ENCODE results near the gene RIPOR3. TPM values are rescaled to one million over a fixed set of nuclear protein-coding genes. Genes with fewer than 3 reads are reported as not detected.

RIPOR3 gene
- polyA plus RNA-seq, 3 donors: 5.4 to 10.8 (median 5.5) TPM

- DNase-seq (ENCODE audit: extremely low read depth in 1 of 11, low read depth in 9 of 11, low spot score in 4 of 11): no peak
Observed at GRCh38 chr20:50585214-50585613, 106.1 kb downstream of the RIPOR3 start.

GRCh38 chr20:50584687-50585086, 106.7 kb downstream of the RIPOR3 start:
- no peak for DNase-seq (ENCODE audit: extremely low read depth in 1 of 11, low read depth in 9 of 11, low spot score in 4 of 11)

- DNase-seq (ENCODE audit: extremely low read depth in 1 of 11, low read depth in 9 of 11, low spot score in 4 of 11): no peak
Observed at GRCh38 chr20:50583442-50584150, 107.7 kb downstream of the RIPOR3 start.

GRCh38 chr20:50582591-50583234, 108.6 kb downstream of the RIPOR3 start:
- DNase-seq (ENCODE audit: extremely low read depth in 1 of 11, low read depth in 9 of 11, low spot score in 4 of 11): no peak

- no peak for DNase-seq (ENCODE audit: extremely low read depth in 1 of 11, low read depth in 9 of 11, low spot score in 4 of 11)
Observed at GRCh38 chr20:50582092-50582491, 109.2 kb downstream of the RIPOR3 start.

- no peak for DNase-seq (ENCODE audit: extremely low read depth in 1 of 11, low read depth in 9 of 11, low spot score in 4 of 11)
Observed at GRCh38 chr20:50580842-50581544, 110.3 kb downstream of the RIPOR3 start.

- peak in 2 of 11 donors; percentile 36 to 43 for DNase-seq (ENCODE audit: extremely low read depth in 1 of 11, low read depth in 9 of 11, low spot score in 4 of 11)
Observed at GRCh38 chr20:50580016-50580747, 111.2 kb downstream of the RIPOR3 start.

GRCh38 chr20:50579511-50579910, 111.8 kb downstream of the RIPOR3 start:
- DNase-seq (ENCODE audit: extremely low read depth in 1 of 11, low read depth in 9 of 11, low spot score in 4 of 11): no peak

GRCh38 chr20:50578778-50579165, 112.6 kb downstream of the RIPOR3 start:
- DNase-seq (ENCODE audit: extremely low read depth in 1 of 11, low read depth in 9 of 11, low spot score in 4 of 11): no peak

GRCh38 chr20:50578061-50578777, 113.1 kb downstream of the RIPOR3 start:
- DNase-seq (ENCODE audit: extremely low read depth in 1 of 11, low read depth in 9 of 11, low spot score in 4 of 11): no peak

GRCh38 chr20:50577175-50578018, 113.9 kb downstream of the RIPOR3 start:
- no peak for DNase-seq (ENCODE audit: extremely low read depth in 1 of 11, low read depth in 9 of 11, low spot score in 4 of 11)

GRCh38 chr20:50575865-50576720, 115.2 kb downstream of the RIPOR3 start:
- peak in 1 of 11 donors; percentile 35 for DNase-seq (ENCODE audit: extremely low read depth in 1 of 11, low read depth in 9 of 11, low spot score in 4 of 11)

GRCh38 chr20:50574586-50574985, 116.8 kb downstream of the RIPOR3 start:
- DNase-seq (ENCODE audit: extremely low read depth in 1 of 11, low read depth in 9 of 11, low spot score in 4 of 11): no peak

GRCh38 chr20:50574108-50574507, 117.2 kb downstream of the RIPOR3 start:
- no peak for DNase-seq (ENCODE audit: extremely low read depth in 1 of 11, low read depth in 9 of 11, low spot score in 4 of 11)

GRCh38 chr20:50572938-50573777, 118.2 kb downstream of the RIPOR3 start:
- no peak for DNase-seq (ENCODE audit: extremely low read depth in 1 of 11, low read depth in 9 of 11, low spot score in 4 of 11)

GRCh38 chr20:50571466-50571865, 119.9 kb downstream of the RIPOR3 start:
- no peak for DNase-seq (ENCODE audit: extremely low read depth in 1 of 11, low read depth in 9 of 11, low spot score in 4 of 11)

All from renal cortex interstitium (tissue), 11 donors.